DND-41 (cell line): ENCODE results near the gene CES3.
A peak's percentile ranks its signal among the peaks of the same experiment; 100 is the strongest.
"Not testable (repeated sequence)": the region's sequence is repeated elsewhere in the genome, so short reads cannot be mapped to it uniquely, and the experiment has no call there.

Experiments used
- ATAC-seq: fragments of 200-7000 bp; cut with Tn5 transposase; 3 replicates; pipeline ENCODE4 v1.9.1; 2021; ENCODE audit warnings: low read depth; ENCODE audit not compliant: insufficient read depth
- DNase-seq: peaks from one replicate; pipeline ENCODE4 v3.0.0-alpha.2; 2020
- H2AFZ ChIP-seq: 2 replicates; pipeline ENCODE4 v1.6.0; 2012; ENCODE audit warnings: low read depth, low read length
- H3K27ac ChIP-seq: 2 replicates; pipeline ENCODE4 v1.5.1; 2012; ENCODE audit warnings: low read length, inconsistent platforms
- H3K27me3 ChIP-seq: fragments of 200-600 bp; sonication (generic); 2 replicates; pipeline ENCODE4 v1.6.0; 2012; ENCODE audit warnings: low read length, mild to moderate bottlenecking, inconsistent platforms; ENCODE audit not compliant: insufficient read depth, poor library complexity
- H3K36me3 ChIP-seq: 2 replicates; pipeline ENCODE4 v1.5.1; 2012; ENCODE audit warnings: low read length, inconsistent platforms; ENCODE audit not compliant: insufficient read depth
- H3K4me1 ChIP-seq: 2 replicates; pipeline ENCODE4 v1.5.1; 2012; ENCODE audit warnings: mild to moderate bottlenecking, low read length; ENCODE audit not compliant: insufficient read depth
- H3K4me2 ChIP-seq: 2 replicates; pipeline ENCODE4 v1.6.0; 2012; ENCODE audit warnings: mild to moderate bottlenecking, moderate library complexity, low read length, inconsistent platforms; ENCODE audit not compliant: insufficient read depth
- H3K4me3 ChIP-seq, 2 experiments: fragments of 200-600 bp in 1 of 2; shearing (Covaris generic) in 1 of 2; 2 replicates each; pipeline ENCODE4 v1.5.1; 2012 to 2016; ENCODE audit warnings: inconsistent platforms in 2 of 2, low read length in 2 of 2, mild to moderate bottlenecking in 2 of 2, low read depth in 1 of 2, moderate library complexity in 1 of 2
- H3K79me2 ChIP-seq: 2 replicates; pipeline ENCODE4 v1.6.0; 2012; ENCODE audit warnings: low read length, inconsistent platforms; ENCODE audit not compliant: insufficient read depth
- H3K9ac ChIP-seq: 2 replicates; pipeline ENCODE4 v1.6.0; 2012; ENCODE audit warnings: low read depth, mild to moderate bottlenecking, inconsistent platforms, low read length, moderate library complexity
- H3K9me3 ChIP-seq: 2 replicates; pipeline ENCODE4 v1.5.1; 2012; ENCODE audit warnings: low read length, moderate library complexity, mild to moderate bottlenecking, inconsistent platforms; ENCODE audit not compliant: insufficient read depth, severe bottlenecking
- H4K20me1 ChIP-seq: 2 replicates; pipeline ENCODE4 v1.6.0; 2012; ENCODE audit warnings: low read length; ENCODE audit not compliant: insufficient read depth
- EZH2 ChIP-seq: IDR thresholded peaks from 3 replicates; pipeline ENCODE4 v1.6.1; 2012; ENCODE audit warnings: borderline replicate concordance, low read depth, mild to moderate bottlenecking, moderate library complexity, low read length, inconsistent platforms; ENCODE audit not compliant: severe bottlenecking
- TF ChIP-seq, protein P1 (sequence below): IDR thresholded peaks from 2 replicates; pipeline ENCODE4 v1.5.1; 2012; ENCODE audit warnings: borderline replicate concordance, low read length, moderate library complexity, mild to moderate bottlenecking; ENCODE audit not compliant: poor library complexity, severe bottlenecking; ENCODE audit errors: extremely low read depth

Gene CES3

DNA sequence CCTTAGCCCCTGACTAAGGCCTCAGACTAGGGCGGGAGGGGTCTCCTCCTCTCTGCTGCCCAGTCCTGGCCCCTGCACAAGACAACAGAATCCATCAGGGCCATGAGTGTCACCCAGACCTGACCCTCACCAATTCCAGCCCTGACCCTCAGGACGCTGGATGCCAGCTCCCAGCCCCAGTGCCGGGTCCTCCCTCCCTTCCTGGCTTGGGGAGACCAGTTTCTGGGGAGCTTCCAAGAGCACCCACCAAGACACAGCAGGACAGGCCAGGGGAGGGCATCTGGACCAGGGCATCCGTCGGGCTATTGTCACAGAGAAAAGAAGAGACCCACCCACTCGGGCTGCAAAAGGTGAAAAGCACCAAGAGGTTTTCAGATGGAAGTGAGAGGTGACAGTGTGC lies 12.7 kb downstream of the CES3 start:
- Histone ChIP-seq H2AFZ (no peak overlapping the region), H3K9ac (no peak overlapping the region), H3K4me1 (peaks cover 2% of the 10 kb centered on the region; the same call in 1 of the 2 replicates), H3K36me3 (no peaks in the 10 kb centered on the region), H4K20me1 (no peaks in the 10 kb centered on the region), H3K9me3 (no peaks in the 10 kb centered on the region), H3K79me2 (no peaks in the 10 kb centered on the region), H3K4me2 (no peak overlapping the region), H3K27ac (no peak overlapping the region), H3K27me3 (no peaks in the 10 kb centered on the region), H3K4me3 (no peak overlapping the region)
- ATAC-seq = no peak
- DNase-seq = no peak
- TF ChIP-seq, protein P1, sequence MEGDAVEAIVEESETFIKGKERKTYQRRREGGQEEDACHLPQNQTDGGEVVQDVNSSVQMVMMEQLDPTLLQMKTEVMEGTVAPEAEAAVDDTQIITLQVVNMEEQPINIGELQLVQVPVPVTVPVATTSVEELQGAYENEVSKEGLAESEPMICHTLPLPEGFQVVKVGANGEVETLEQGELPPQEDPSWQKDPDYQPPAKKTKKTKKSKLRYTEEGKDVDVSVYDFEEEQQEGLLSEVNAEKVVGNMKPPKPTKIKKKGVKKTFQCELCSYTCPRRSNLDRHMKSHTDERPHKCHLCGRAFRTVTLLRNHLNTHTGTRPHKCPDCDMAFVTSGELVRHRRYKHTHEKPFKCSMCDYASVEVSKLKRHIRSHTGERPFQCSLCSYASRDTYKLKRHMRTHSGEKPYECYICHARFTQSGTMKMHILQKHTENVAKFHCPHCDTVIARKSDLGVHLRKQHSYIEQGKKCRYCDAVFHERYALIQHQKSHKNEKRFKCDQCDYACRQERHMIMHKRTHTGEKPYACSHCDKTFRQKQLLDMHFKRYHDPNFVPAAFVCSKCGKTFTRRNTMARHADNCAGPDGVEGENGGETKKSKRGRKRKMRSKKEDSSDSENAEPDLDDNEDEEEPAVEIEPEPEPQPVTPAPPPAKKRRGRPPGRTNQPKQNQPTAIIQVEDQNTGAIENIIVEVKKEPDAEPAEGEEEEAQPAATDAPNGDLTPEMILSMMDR = no peak
- no peak for TF ChIP-seq EZH2

DNA sequence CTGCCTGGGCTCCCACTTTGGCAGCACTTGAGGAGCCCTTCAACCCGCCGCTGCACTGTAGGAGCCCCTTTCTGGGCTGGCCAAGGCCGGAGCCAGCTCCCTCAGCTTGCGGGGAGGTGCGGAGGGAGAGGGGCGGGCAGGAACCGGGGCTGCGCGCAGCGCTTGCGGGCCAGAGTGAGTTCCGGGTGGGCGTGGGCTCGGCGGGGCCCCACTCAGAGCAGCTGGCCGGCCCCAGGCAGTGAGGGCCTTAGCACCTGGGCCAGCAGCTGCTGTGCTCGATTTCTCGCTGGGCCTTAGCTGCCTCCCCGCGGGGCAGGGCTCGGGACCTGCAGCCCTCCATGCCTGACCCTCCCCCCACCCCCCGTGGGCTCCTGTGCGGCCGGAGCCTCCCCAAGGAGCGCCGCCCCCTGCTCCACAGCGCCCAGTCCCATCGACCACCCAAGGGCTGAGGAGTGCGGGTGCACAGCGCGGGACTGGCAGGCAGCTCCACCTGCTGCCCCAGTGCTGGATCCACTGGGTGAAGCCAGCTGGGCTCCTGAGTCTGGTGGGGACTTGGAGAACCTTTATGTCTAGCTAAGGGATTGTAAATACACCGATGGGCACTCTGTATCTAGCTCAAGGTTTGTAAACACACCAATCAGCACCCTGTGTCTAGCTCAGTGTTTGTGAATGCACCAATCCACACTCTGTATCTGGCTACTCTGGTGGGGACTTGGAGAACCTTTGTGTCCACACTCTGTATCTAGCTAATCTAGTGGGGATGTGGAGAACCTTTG lies 13.3 kb downstream of the CES3 start:
- not testable (repeated sequence) for H2AFZ ChIP-seq, H3K4me3 ChIP-seq, H3K36me3 ChIP-seq, H3K4me2 ChIP-seq, H3K79me2 ChIP-seq, H4K20me1 ChIP-seq, DNase-seq, H3K27ac ChIP-seq, H3K9ac ChIP-seq, ATAC-seq, H3K4me1 ChIP-seq, H3K27me3 ChIP-seq, H3K9me3 ChIP-seq

DNA sequence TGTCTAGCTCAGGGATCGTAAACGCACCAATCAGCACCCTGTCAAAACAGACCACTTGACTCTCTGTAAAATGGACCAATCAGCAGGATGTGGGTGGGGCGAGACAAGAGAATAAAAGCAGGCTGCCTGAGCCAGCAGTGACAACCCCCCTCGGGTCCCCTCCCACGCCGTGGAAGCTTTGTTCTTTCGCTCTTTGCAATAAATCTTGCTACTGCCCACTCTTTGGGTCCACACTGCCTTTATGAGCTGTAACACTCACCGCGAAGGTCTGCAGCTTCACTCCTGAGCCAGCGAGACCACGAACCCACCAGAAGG lies 13.8 kb downstream of the CES3 start:
- H3K36me3 ChIP-seq, H2AFZ ChIP-seq, H3K27me3 ChIP-seq, H3K27ac ChIP-seq, H3K9ac ChIP-seq, H4K20me1 ChIP-seq, H3K4me2 ChIP-seq, H3K9me3 ChIP-seq, H3K4me3 ChIP-seq, ATAC-seq, H3K79me2 ChIP-seq, H3K4me1 ChIP-seq: not testable (repeated sequence)
- peak; percentile 65 for DNase-seq

DNA sequence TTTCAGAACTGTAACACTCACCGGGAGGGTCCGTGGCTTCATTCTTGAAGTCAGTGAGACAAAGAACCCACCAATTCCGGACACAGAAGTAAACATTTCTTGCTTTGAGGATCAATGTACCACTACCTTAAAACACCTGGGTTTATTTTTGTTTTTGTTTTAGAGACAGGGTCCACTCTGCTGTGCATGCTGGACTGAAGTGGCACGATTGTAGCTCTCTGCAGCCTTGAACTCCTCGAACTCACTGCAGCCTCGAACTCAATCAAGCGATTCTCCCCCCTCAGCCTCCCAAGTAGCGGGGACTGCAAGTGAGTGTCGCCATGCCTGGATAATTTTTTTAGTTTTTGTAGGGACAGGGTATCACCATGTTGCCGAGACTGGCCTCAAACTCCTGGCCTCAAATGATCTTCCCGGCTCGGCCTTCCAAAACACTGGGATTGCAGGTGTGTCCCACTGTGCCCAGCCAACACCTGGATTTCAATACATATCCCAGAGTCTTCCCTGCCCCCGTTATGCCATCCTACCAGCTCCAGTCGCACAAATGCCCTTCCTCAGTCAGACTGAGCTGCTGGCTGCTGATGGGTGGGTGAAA lies 14.3 kb downstream of the CES3 start:
- no peak overlapping the region for H2AFZ ChIP-seq
- no peak overlapping the region for H3K27ac ChIP-seq
- DNase-seq (no peak), ATAC-seq (no peak)
- no peaks in the 10 kb centered on the region for H4K20me1 ChIP-seq
- no peak overlapping the region for H3K4me3 ChIP-seq
- H3K27me3 ChIP-seq = no peaks in the 10 kb centered on the region
- H3K9me3 ChIP-seq = no peaks in the 10 kb centered on the region
- no peak overlapping the region for H3K9ac ChIP-seq
- peaks cover 2% of the 10 kb centered on the region; the same call in 1 of the 2 replicates for H3K4me1 ChIP-seq
- H3K4me2 ChIP-seq = no peak overlapping the region
- no peaks in the 10 kb centered on the region for H3K36me3 ChIP-seq
- TF ChIP-seq, protein P1 = no peak
- TF ChIP-seq EZH2 = no peak
- no peaks in the 10 kb centered on the region for H3K79me2 ChIP-seq
